ENCODE results near the gene DHX8. TPM values are rescaled to one million over a fixed set of nuclear protein-coding genes. Genes with fewer than 3 reads are reported as not detected.

Gene DHX8
- polyA plus RNA-seq, 1 experiment, result 42.7 TPM

GRCh38 chr17:43548689-43549379 is 65.1 kb downstream of the DHX8 start:
- Histone ChIP-seq H3K36me3 (ENCODE audit: control insufficient read depth, insufficient read depth, low read length) (no peaks in the 10 kb centered on the region), H3K27me3 (ENCODE audit: control insufficient read depth, insufficient read depth, low read length) (no peaks in the 10 kb centered on the region), H3K4me3 (ENCODE audit: low read depth, low read length) (no peak overlapping the region)
- POLR2A ChIA-PET, result no interaction called here
- no peak for TF ChIP-seq CTCF (IDR thresholded peaks at IDR 0.05; ENCODE audit: insufficient read depth, low read depth, low read length)
- DNase-seq (ENCODE audit: low read depth), result no peak
- CTCF ChIA-PET, result interaction anchor here (1.1 to 1.2 kb wide), 2 partner anchors 11 to 28 kb away, joined by 3 to 4 read pairs; no protein-coding TSS in a partner anchor

GRCh38 chr17:43549496-43549895 is 65.7 kb downstream of the DHX8 start:
- Histone ChIP-seq H3K4me3 (ENCODE audit: low read depth, low read length) (no peak overlapping the region), H3K27me3 (ENCODE audit: control insufficient read depth, insufficient read depth, low read length) (no peaks in the 10 kb centered on the region), H3K36me3 (ENCODE audit: control insufficient read depth, insufficient read depth, low read length) (no peaks in the 10 kb centered on the region)
- no peak for DNase-seq (ENCODE audit: low read depth)
- CTCF ChIA-PET, result interaction anchor here (1.1 to 1.2 kb wide), 2 partner anchors 11 to 28 kb away, joined by 3 to 4 read pairs; no protein-coding TSS in a partner anchor
- POLR2A ChIA-PET, result no interaction called here
- TF ChIP-seq CTCF (IDR thresholded peaks at IDR 0.05; ENCODE audit: insufficient read depth, low read depth, low read length), result no peak

GRCh38 chr17:43550754-43551153 is 67.0 kb downstream of the DHX8 start:
- CTCF ChIA-PET, result no interaction called here
- TF ChIP-seq CTCF (IDR thresholded peaks at IDR 0.05; ENCODE audit: insufficient read depth, low read depth, low read length), result no peak

GRCh38 chr17:43552229-43552837 is 68.6 kb downstream of the DHX8 start:
- DNase-seq (ENCODE audit: low read depth), result no peak
- no peak overlapping the region for H3K4me3 ChIP-seq (ENCODE audit: low read depth, low read length)
- CTCF ChIA-PET, result interaction anchor here (1.4 kb wide), 1 partner anchor 32 kb away, joined by 3 read pairs; no protein-coding TSS in a partner anchor
- TF ChIP-seq CTCF (IDR thresholded peaks at IDR 0.05; ENCODE audit: insufficient read depth, low read depth, low read length), result no peak
- POLR2A ChIA-PET, result no interaction called here
- H3K36me3 ChIP-seq (ENCODE audit: control insufficient read depth, insufficient read depth, low read length), result no peaks in the 10 kb centered on the region
- no peaks in the 10 kb centered on the region for H3K27me3 ChIP-seq (ENCODE audit: control insufficient read depth, insufficient read depth, low read length)

More at GRCh38 chr17:43550754-43551153, 67.0 kb downstream of the DHX8 start:
- Histone ChIP-seq H3K27me3 (ENCODE audit: control insufficient read depth, insufficient read depth, low read length) (no peaks in the 10 kb centered on the region), H3K4me3 (ENCODE audit: low read depth, low read length) (no peak overlapping the region), H3K36me3 (ENCODE audit: control insufficient read depth, insufficient read depth, low read length) (no peaks in the 10 kb centered on the region)
- DNase-seq (ENCODE audit: low read depth), result no peak
- POLR2A ChIA-PET, result no interaction called here

- H3K4me3 ChIP-seq (ENCODE audit: low read depth, low read length), result no peak overlapping the region
- no peak for TF ChIP-seq CTCF (IDR thresholded peaks at IDR 0.05; ENCODE audit: insufficient read depth, low read depth, low read length)
- CTCF ChIA-PET, result interaction anchor here (1.4 kb wide), 1 partner anchor 34 kb away, joined by 3 read pairs; no protein-coding TSS in a partner anchor
- no peaks in the 10 kb centered on the region for H3K36me3 ChIP-seq (ENCODE audit: control insufficient read depth, insufficient read depth, low read length)
- no peak for DNase-seq (ENCODE audit: low read depth)
- POLR2A ChIA-PET, result no interaction called here
- H3K27me3 ChIP-seq (ENCODE audit: control insufficient read depth, insufficient read depth, low read length), result no peaks in the 10 kb centered on the region
Observed at GRCh38 chr17:43553573-43553972, 69.8 kb downstream of the DHX8 start.
